Activated T-cell treated with anti-CD3 and anti-CD28 coated beads, Interleukin-2, amount 50 U/mL, for 24 hours (primary cell): ENCODE data around the gene TOPBP1.
"Not testable (repeated sequence)": the region's sequence is repeated elsewhere in the genome, so short reads cannot be mapped to it uniquely, and the experiment has no call there.

ENCODE experiments used
- DNase-seq: peaks from one replicate; pipeline ENCODE4 v3.0.0-alpha.2; 2020
- H3K27ac Mint-ChIP-seq: 2 replicates; pipeline ENCODE4 v1.8.0; 2020; ENCODE audit warnings: mild to moderate bottlenecking, mixed read lengths
- H3K27me3 Mint-ChIP-seq: 2 replicates; pipeline ENCODE4 v1.8.0; 2020; ENCODE audit warnings: mixed read lengths
- H3K36me3 Mint-ChIP-seq: 2 replicates; pipeline ENCODE4 v1.8.0; 2020; ENCODE audit warnings: low read depth, mixed read lengths
- H3K4me1 Mint-ChIP-seq: 2 replicates; pipeline ENCODE4 v1.8.0; 2020; ENCODE audit warnings: low read depth, mixed read lengths
- H3K4me3 Mint-ChIP-seq: 2 replicates; pipeline ENCODE4 v1.8.0; 2020; ENCODE audit warnings: mild to moderate bottlenecking, moderate library complexity, mixed read lengths
- H3K9me3 Mint-ChIP-seq: 2 replicates; pipeline ENCODE4 v1.8.0; 2020; ENCODE audit warnings: mixed read lengths

The TOPBP1 gene

GRCh38 chr3:133692759-133693158 lies 31.0 kb upstream of the TOPBP1 start:
- H3K9me3 Mint-ChIP-seq = no peaks in the 10 kb centered on the region
- no peak overlapping the region for H3K27ac Mint-ChIP-seq
- peaks cover 3% of the 10 kb centered on the region for H3K4me1 Mint-ChIP-seq
- no peaks in the 10 kb centered on the region for H3K36me3 Mint-ChIP-seq
- DNase-seq = no peak
- H3K27me3 Mint-ChIP-seq = no peaks in the 10 kb centered on the region
- H3K4me3 Mint-ChIP-seq = no peak overlapping the region

- no peak for DNase-seq
- Mint-ChIP-seq H3K27me3 (no peaks in the 10 kb centered on the region), H3K9me3 (peaks cover 2% of the 10 kb centered on the region), H3K27ac (no peak overlapping the region), H3K36me3 (no peaks in the 10 kb centered on the region), H3K4me3 (no peak overlapping the region), H3K4me1 (peaks cover 3% of the 10 kb centered on the region)
These were observed 29.7 kb upstream of the TOPBP1 start for GRCh38 chr3:133691273-133692107.

GRCh38 chr3:133677993-133678392 lies 16.3 kb upstream of the TOPBP1 start:
- H3K9me3 Mint-ChIP-seq, DNase-seq, H3K4me1 Mint-ChIP-seq, H3K27ac Mint-ChIP-seq, H3K4me3 Mint-ChIP-seq, H3K36me3 Mint-ChIP-seq: not testable (repeated sequence)
- peaks cover 92% of the 10 kb centered on the region for H3K27me3 Mint-ChIP-seq

- peaks cover 90% of the 10 kb centered on the region for H3K27me3 Mint-ChIP-seq
- H3K4me3 Mint-ChIP-seq = no peak overlapping the region
- H3K4me1 Mint-ChIP-seq = peaks cover 9% of the 10 kb centered on the region
- no peak overlapping the region for H3K27ac Mint-ChIP-seq
- no peak for DNase-seq
- H3K36me3 Mint-ChIP-seq = no peaks in the 10 kb centered on the region
- no peaks in the 10 kb centered on the region for H3K9me3 Mint-ChIP-seq
These were observed 14.8 kb upstream of the TOPBP1 start for GRCh38 chr3:133676336-133677118.

- H3K4me3 Mint-ChIP-seq = no peak overlapping the region
- H3K36me3 Mint-ChIP-seq = no peaks in the 10 kb centered on the region
- H3K9me3 Mint-ChIP-seq = no peaks in the 10 kb centered on the region
- peaks cover 82% of the 10 kb centered on the region for H3K27me3 Mint-ChIP-seq
- H3K4me1 Mint-ChIP-seq = peaks cover 9% of the 10 kb centered on the region
- H3K27ac Mint-ChIP-seq = no peak overlapping the region
- DNase-seq = no peak
These were observed 14.0 kb upstream of the TOPBP1 start for GRCh38 chr3:133675631-133676335.

- Mint-ChIP-seq H3K27ac (no peak overlapping the region), H3K9me3 (no peaks in the 10 kb centered on the region), H3K4me1 (peaks cover 9% of the 10 kb centered on the region), H3K4me3 (peak overlapping the region; percentile 10), H3K27me3 (peaks cover 71% of the 10 kb centered on the region), H3K36me3 (no peaks in the 10 kb centered on the region)
- DNase-seq = no peak
These were observed 12.7 kb upstream of the TOPBP1 start for GRCh38 chr3:133674290-133674919.

GRCh38 chr3:133673746-133674145 lies 12.0 kb upstream of the TOPBP1 start:
- no peak for DNase-seq
- no peak overlapping the region for H3K27ac Mint-ChIP-seq
- H3K27me3 Mint-ChIP-seq = peaks cover 67% of the 10 kb centered on the region
- H3K4me3 Mint-ChIP-seq = no peak overlapping the region
- H3K4me1 Mint-ChIP-seq = peaks cover 9% of the 10 kb centered on the region
- H3K36me3 Mint-ChIP-seq = no peaks in the 10 kb centered on the region
- no peaks in the 10 kb centered on the region for H3K9me3 Mint-ChIP-seq

- H3K4me3 Mint-ChIP-seq = no peak overlapping the region
- peaks cover 57% of the 10 kb centered on the region for H3K27me3 Mint-ChIP-seq
- no peaks in the 10 kb centered on the region for H3K9me3 Mint-ChIP-seq
- H3K27ac Mint-ChIP-seq = no peak overlapping the region
- no peak for DNase-seq
- H3K36me3 Mint-ChIP-seq = no peaks in the 10 kb centered on the region
- H3K4me1 Mint-ChIP-seq = peaks cover 9% of the 10 kb centered on the region
These were observed 10.7 kb upstream of the TOPBP1 start for GRCh38 chr3:133672461-133672860.

- peaks cover 9% of the 10 kb centered on the region for H3K4me1 Mint-ChIP-seq
- H3K36me3 Mint-ChIP-seq = no peaks in the 10 kb centered on the region
- H3K9me3 Mint-ChIP-seq = no peaks in the 10 kb centered on the region
- DNase-seq = no peak
- no peak overlapping the region for H3K4me3 Mint-ChIP-seq
- no peak overlapping the region for H3K27ac Mint-ChIP-seq
- H3K27me3 Mint-ChIP-seq = peaks cover 39% of the 10 kb centered on the region
These were observed 8.8 kb upstream of the TOPBP1 start for GRCh38 chr3:133670525-133670995.

GRCh38 chr3:133669949-133670524 lies 8.3 kb upstream of the TOPBP1 start:
- no peaks in the 10 kb centered on the region for H3K9me3 Mint-ChIP-seq
- no peak overlapping the region for H3K27ac Mint-ChIP-seq
- H3K27me3 Mint-ChIP-seq = peaks cover 35% of the 10 kb centered on the region
- peaks cover 9% of the 10 kb centered on the region for H3K4me1 Mint-ChIP-seq
- no peak for DNase-seq
- H3K36me3 Mint-ChIP-seq = no peaks in the 10 kb centered on the region
- no peak overlapping the region for H3K4me3 Mint-ChIP-seq

GRCh38 chr3:133667118-133667517 lies 5.4 kb upstream of the TOPBP1 start:
- DNase-seq = no peak
- Mint-ChIP-seq H3K4me1 (peaks cover 17% of the 10 kb centered on the region), H3K36me3 (peaks cover 11% of the 10 kb centered on the region), H3K27me3 (peaks cover 7% of the 10 kb centered on the region), H3K9me3 (no peaks in the 10 kb centered on the region), H3K4me3 (no peak overlapping the region), H3K27ac (no peak overlapping the region)

GRCh38 chr3:133665188-133665587 lies 3.4 kb upstream of the TOPBP1 start:
- not testable (repeated sequence) for H3K9me3 Mint-ChIP-seq, H3K27ac Mint-ChIP-seq, H3K27me3 Mint-ChIP-seq, DNase-seq, H3K4me3 Mint-ChIP-seq
- peaks cover 22% of the 10 kb centered on the region for H3K4me1 Mint-ChIP-seq
- peaks cover 28% of the 10 kb centered on the region for H3K36me3 Mint-ChIP-seq

- Mint-ChIP-seq H3K27ac (peak overlapping the region; percentile 81), H3K4me3 (peak overlapping the region; percentile 58), H3K36me3 (peaks cover 42% of the 10 kb centered on the region), H3K4me1 (peaks cover 36% of the 10 kb centered on the region), H3K9me3 (no peaks in the 10 kb centered on the region), H3K27me3 (no peaks in the 10 kb centered on the region)
- peak; percentile 47 for DNase-seq
These were observed 2.0 kb upstream of the TOPBP1 start for GRCh38 chr3:133663569-133664313.
